Measurements from ENCODE around the gene TNIP1.

DNA sequence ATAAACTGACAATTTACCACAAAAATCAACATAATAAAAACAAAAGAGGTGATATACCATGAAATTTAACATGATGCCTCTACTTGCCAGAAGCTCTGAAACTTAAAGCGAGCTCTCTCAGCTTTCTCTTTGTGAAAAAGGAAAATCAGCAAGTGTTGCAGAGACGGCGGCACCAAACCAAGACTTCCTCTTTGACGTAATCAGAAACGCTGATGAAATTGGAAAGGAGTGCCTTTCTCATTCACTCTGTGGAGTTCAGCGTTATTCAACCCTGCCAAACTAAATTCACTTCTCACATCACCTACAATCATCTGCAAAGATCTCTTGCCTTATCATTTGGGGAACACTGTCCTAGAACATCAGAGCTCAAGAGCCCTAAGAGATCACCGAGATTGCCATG lies 44.6 kb upstream of the TNIP1 start:
- no peak for TF ChIP-seq CTCF (IDR thresholded peaks at IDR 0.05)
- no peak for TF ChIP-seq POLR2A (IDR thresholded peaks at IDR 0.05)

Measured in thyroid gland (tissue), 4 donors.